ENCODE data around the gene WIPF2. TPM values are rescaled to one million over a fixed set of nuclear protein-coding genes. Genes with fewer than 3 reads are reported as not detected.
A peak's percentile ranks its signal among the peaks of the same experiment; 100 is the strongest.

The WIPF2 gene
- polyA plus RNA-seq, 1 donor (not counting 4 experiments of a cell fraction or from before 2014, with no cell fraction given) = 8.5 TPM

DNA sequence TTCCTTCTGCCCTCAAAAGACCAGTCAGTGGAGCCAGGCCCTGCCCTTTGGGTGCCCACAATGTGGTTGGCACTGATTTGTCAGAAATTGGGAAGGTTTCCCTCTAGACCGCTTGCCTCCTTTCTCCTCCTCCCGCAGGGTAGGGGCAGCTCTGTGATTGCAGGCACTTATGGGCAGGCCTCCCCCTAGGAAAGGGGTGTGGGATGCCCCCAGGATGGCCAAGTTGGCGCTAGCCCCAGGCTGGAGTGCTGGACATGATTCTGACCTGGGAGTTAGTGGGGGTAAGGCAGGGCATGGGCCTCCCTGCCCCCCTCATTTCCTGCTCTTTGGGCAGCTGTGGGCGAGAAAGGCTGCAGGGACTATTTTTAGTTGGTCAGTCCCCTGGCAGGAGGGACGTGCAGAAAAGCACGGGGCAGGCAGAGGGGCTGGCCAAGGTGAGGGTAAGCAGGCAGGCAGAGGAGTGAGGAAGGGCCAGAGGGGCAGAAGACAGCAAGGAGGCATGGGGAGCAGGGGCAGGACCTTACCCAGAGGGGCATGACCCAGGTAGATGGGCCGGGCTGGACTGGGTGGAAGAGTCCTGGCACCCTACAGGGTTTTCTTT is 93.1 kb downstream of the WIPF2 start:
- Histone ChIP-seq H3K27ac (ENCODE audit: control insufficient read depth, insufficient read depth, low read length) (no peak overlapping the region), H2AFZ (ENCODE audit: control insufficient read depth, low read length) (no peak overlapping the region), H3K9me1 (ENCODE audit: control insufficient read depth, extremely low read depth, insufficient read depth, low read length) (no peaks in the 10 kb centered on the region), H3K9me3 (ENCODE audit: control insufficient read depth, low read depth, low read length) (no peaks in the 10 kb centered on the region), H3K79me2 (ENCODE audit: control insufficient read depth, insufficient read depth, low read length) (no peaks in the 10 kb centered on the region), H3K9ac (ENCODE audit: control insufficient read depth, extremely low read depth, insufficient read depth, low read length) (no peak overlapping the region), H3K4me1 (ENCODE audit: control insufficient read depth, extremely low read depth, insufficient read depth, low read length) (peaks cover 88% of the 10 kb centered on the region), H3K4me3 (ENCODE audit: control insufficient read depth in 2 of 3, extremely low read depth in 1 of 3, insufficient read depth in 2 of 3, low read depth in 1 of 3, low read length in 3 of 3) (no peak overlapping the region), H4K20me1 (ENCODE audit: control insufficient read depth, extremely low read depth, insufficient read depth, low read length) (no peaks in the 10 kb centered on the region), H3K36me3 (ENCODE audit: control insufficient read depth in 2 of 2, extremely low read depth in 1 of 2, insufficient read depth in 2 of 2, low read length in 2 of 2) (no peaks in the 10 kb centered on the region), H3K4me2 (ENCODE audit: control insufficient read depth, extremely low read depth, insufficient read depth, low read depth, low read length) (peak overlapping the region; percentile 39), H3K27me3 (ENCODE audit: control insufficient read depth, extremely low read depth, insufficient read depth, low read length) (no peaks in the 10 kb centered on the region)
- dilution Hi-C loops (cut with MboI; ENCODE audit: extremely low pct_ligation_motif_present, low sequenced_read_pairs) = no loop called here
- TF ChIP-seq EZH2 (IDR thresholded peaks at IDR 0.05; ENCODE audit: low read length) = no peak
- TF ChIP-seq, protein P1, sequence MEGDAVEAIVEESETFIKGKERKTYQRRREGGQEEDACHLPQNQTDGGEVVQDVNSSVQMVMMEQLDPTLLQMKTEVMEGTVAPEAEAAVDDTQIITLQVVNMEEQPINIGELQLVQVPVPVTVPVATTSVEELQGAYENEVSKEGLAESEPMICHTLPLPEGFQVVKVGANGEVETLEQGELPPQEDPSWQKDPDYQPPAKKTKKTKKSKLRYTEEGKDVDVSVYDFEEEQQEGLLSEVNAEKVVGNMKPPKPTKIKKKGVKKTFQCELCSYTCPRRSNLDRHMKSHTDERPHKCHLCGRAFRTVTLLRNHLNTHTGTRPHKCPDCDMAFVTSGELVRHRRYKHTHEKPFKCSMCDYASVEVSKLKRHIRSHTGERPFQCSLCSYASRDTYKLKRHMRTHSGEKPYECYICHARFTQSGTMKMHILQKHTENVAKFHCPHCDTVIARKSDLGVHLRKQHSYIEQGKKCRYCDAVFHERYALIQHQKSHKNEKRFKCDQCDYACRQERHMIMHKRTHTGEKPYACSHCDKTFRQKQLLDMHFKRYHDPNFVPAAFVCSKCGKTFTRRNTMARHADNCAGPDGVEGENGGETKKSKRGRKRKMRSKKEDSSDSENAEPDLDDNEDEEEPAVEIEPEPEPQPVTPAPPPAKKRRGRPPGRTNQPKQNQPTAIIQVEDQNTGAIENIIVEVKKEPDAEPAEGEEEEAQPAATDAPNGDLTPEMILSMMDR (optimal IDR thresholded peaks at IDR 0.05 in 1 of 3, IDR thresholded peaks at IDR 0.05 in 1 of 3, conservative IDR thresholded peaks at IDR 0.05 in 1 of 3; ENCODE audit: extremely low read depth in 1 of 3, insufficient read depth in 2 of 3, low read length in 3 of 3) = no peak
- FAIRE-seq (no peak), DNase-seq (ENCODE audit: low read depth, low spot score) (no peak)

- no peak overlapping the region for H3K27ac ChIP-seq (ENCODE audit: control insufficient read depth, insufficient read depth, low read length)
Measured at GRCh38 chr17:40312893-40313667, 94.0 kb downstream of the WIPF2 start.

More at GRCh38 chr17:40312893-40313667, 94.0 kb downstream of the WIPF2 start:
- FAIRE-seq (no peak), DNase-seq (ENCODE audit: low read depth, low spot score) (no peak)
- Histone ChIP-seq H3K9me3 (ENCODE audit: control insufficient read depth, low read depth, low read length) (no peaks in the 10 kb centered on the region), H3K9ac (ENCODE audit: control insufficient read depth, extremely low read depth, insufficient read depth, low read length) (no peak overlapping the region), H3K4me3 (ENCODE audit: control insufficient read depth in 2 of 3, extremely low read depth in 1 of 3, insufficient read depth in 2 of 3, low read depth in 1 of 3, low read length in 3 of 3) (no peak overlapping the region), H4K20me1 (ENCODE audit: control insufficient read depth, extremely low read depth, insufficient read depth, low read length) (no peaks in the 10 kb centered on the region), H3K9me1 (ENCODE audit: control insufficient read depth, extremely low read depth, insufficient read depth, low read length) (no peaks in the 10 kb centered on the region), H3K4me2 (ENCODE audit: control insufficient read depth, extremely low read depth, insufficient read depth, low read depth, low read length) (no peak overlapping the region), H3K4me1 (ENCODE audit: control insufficient read depth, extremely low read depth, insufficient read depth, low read length) (peaks cover 92% of the 10 kb centered on the region), H3K79me2 (ENCODE audit: control insufficient read depth, insufficient read depth, low read length) (no peaks in the 10 kb centered on the region), H2AFZ (ENCODE audit: control insufficient read depth, low read length) (no peak overlapping the region), H3K36me3 (ENCODE audit: control insufficient read depth in 2 of 2, extremely low read depth in 1 of 2, insufficient read depth in 2 of 2, low read length in 2 of 2) (no peaks in the 10 kb centered on the region), H3K27me3 (ENCODE audit: control insufficient read depth, extremely low read depth, insufficient read depth, low read length) (no peaks in the 10 kb centered on the region)
- no peak for TF ChIP-seq EZH2 (IDR thresholded peaks at IDR 0.05; ENCODE audit: low read length)
- TF ChIP-seq, protein P1 (optimal IDR thresholded peaks at IDR 0.05 in 1 of 3, IDR thresholded peaks at IDR 0.05 in 1 of 3, conservative IDR thresholded peaks at IDR 0.05 in 1 of 3; ENCODE audit: extremely low read depth in 1 of 3, insufficient read depth in 2 of 3, low read length in 3 of 3) = no peak
- dilution Hi-C loops (cut with MboI; ENCODE audit: extremely low pct_ligation_motif_present, low sequenced_read_pairs) = no loop called here

Data from keratinocyte (primary cell).